Bladder microvascular endothelial cell (primary cell): ENCODE results near the gene TMEFF1. TPM values are rescaled to one million over a fixed set of nuclear protein-coding genes. Genes with fewer than 3 reads are reported as not detected.

ENCODE experiments used
- total RNA-seq: library from RNA; depleted of rRNA; stranded (reverse); fragments of >200 nt; gene quantifications from 2 replicates; pipeline ENCODE4 v1.2.3, GENCODE V29; 2014

TMEFF1 gene, protein sequence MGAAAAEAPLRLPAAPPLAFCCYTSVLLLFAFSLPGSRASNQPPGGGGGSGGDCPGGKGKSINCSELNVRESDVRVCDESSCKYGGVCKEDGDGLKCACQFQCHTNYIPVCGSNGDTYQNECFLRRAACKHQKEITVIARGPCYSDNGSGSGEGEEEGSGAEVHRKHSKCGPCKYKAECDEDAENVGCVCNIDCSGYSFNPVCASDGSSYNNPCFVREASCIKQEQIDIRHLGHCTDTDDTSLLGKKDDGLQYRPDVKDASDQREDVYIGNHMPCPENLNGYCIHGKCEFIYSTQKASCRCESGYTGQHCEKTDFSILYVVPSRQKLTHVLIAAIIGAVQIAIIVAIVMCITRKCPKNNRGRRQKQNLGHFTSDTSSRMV
- 3.6 and 10.8 TPM in 2 replicates for total RNA-seq

DNA sequence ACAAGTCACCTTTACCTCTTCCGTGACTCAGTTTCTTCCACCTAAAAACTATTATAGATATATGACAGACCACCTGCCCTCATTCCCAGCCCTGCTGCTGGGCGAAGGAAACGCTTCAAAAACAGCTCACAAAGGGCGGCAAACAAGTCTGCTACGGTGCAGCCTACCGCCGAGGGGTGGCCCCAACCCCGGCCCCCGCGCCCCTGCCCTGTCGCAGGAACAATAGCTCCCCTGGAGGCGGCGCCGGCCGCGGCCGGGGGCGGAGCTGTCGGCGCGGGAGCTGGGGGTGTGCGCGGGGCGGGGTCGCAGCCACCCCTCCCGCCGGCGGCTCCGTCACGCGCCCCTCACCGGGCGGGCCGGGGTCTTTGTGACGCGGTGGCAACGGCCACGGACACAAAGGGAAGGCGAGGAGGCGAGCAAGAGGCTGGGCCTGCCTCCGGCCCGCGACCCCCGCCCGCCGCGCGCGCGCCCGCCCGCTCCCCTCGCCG lies at the start of gene TMEFF1:
TSS of gene TMEFF1 (plus strand) at position 362 of the 488 bp plus-strand sequence. CDS start 396 bp downstream, outside the sequence.

DNA sequence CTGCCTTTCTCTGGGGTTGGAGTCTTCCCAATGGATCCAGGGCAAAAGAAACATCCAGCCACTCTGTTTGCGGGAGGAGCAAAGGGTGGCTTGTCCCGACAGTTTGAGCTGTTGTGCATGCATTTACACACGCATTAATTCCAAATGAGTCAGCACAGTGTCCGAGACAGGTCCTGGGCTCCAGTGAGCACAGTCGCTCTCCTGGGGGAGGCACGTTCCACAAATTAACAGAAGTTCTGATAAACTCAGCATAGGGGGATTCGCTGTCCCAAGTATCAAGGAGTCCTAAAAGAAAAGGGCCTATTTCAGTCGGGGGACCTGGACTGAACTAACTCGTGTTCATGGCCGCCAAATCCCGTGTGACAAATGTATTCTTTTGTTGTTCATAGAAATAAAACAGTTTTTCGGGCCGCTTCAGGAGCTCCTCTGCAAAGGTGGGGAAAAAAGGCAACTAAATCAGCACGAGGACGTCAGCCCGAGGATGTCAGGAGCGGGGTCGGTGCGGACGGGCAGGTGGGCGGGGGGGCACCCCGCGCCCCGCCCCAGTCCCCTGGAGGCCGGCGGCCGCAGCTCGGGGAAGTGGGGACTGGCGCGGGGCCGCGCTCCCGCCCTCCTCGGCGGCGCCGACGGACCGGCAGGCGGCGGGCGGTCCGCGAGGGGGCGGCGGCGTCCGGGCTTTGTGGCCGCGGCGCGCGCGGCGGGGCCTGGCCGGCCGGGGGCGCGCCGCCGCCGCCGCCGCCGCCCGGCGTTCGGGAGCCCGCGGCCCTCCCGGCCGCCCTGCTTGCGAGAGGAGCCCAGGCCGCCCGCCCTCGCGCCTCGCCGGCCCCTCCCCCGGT lies 46.2 kb upstream of the TMEFF1 start, which contains the start of gene MSANTD3:
TSS of gene MSANTD3 (plus strand) at position 614 of the 836 bp plus-strand sequence. CDS start 14,796 bp downstream, outside the sequence.

DNA sequence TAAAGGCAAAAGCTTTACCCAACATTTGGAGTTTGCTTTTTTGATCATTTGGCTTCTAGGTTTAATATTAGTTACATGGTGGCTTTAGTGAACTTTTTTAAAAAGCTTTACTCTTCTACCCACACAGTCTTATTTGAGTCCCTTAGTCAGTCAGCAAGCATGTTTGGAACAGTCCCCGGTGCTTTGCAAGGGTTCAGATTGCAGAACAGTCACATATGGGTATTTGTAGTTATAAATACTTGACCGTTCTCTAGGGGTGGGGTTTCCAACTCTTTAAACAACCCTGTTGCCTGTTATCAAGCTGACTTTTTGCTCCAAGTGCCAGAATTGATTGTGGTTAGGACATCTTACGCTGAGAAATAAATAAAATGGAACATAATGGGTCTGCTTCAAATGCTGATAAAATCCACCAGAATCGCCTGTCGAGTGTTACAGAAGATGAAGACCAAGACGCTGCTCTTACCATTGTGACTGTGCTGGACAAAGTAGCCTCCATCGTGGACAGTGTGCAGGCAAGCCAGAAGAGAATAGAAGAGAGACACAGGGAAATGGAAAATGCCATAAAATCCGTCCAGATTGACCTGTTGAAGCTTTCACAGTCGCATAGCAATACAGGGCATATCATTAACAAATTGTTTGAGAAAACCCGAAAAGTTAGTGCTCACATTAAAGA lies 105.0 kb downstream of the TMEFF1 start, which contains the start of gene CAVIN4:
TSS of gene CAVIN4 (plus strand) at position 304 of the 673 bp plus-strand sequence. CDS start at position 369, 65 bp downstream.

Other genes with a start within 250 kb of the TMEFF1 start
- 12.5 and 27.8 TPM in 2 replicates for gene TEX10, start 120.2 kb upstream of the TMEFF1 start, total RNA-seq
- 37.6 and 54.6 TPM in 2 replicates for gene MSANTD3, start 46.0 kb upstream of the TMEFF1 start, total RNA-seq
- gene CAVIN4, start 104.9 kb downstream of the TMEFF1 start, total RNA-seq: 0.97 and 4.6 TPM in 2 replicates